GM19193 (cell line): Measurements from ENCODE around the gene MATK.

Experiments
- POLR2A ChIP-seq: IDR thresholded peaks from 4 replicates; pipeline ENCODE4 v1.6.1; 2011; ENCODE audit not compliant: insufficient read depth, insufficient read length; ENCODE audit errors: extremely low read depth

The MATK gene

GRCh38 chr19:3821857-3822364, 35.7 kb upstream of the MATK start:
- no peak for TF ChIP-seq POLR2A

GRCh38 chr19:3821156-3821555, 35.0 kb upstream of the MATK start:
- no peak for TF ChIP-seq POLR2A

- no peak for TF ChIP-seq POLR2A
These were observed 33.8 kb upstream of the MATK start for GRCh38 chr19:3819989-3820388.

- TF ChIP-seq POLR2A = no peak
These were observed 32.7 kb upstream of the MATK start for GRCh38 chr19:3818918-3819317.

GRCh38 chr19:3818466-3818865, 32.3 kb upstream of the MATK start:
- TF ChIP-seq POLR2A = no peak

- TF ChIP-seq POLR2A = no peak
These were observed 31.6 kb upstream of the MATK start for GRCh38 chr19:3817761-3818160.

GRCh38 chr19:3816566-3817218, 30.5 kb upstream of the MATK start:
- TF ChIP-seq POLR2A = no peak

GRCh38 chr19:3814648-3815047, 28.5 kb upstream of the MATK start:
- no peak for TF ChIP-seq POLR2A

- TF ChIP-seq POLR2A = no peak
These were observed 27.6 kb upstream of the MATK start for GRCh38 chr19:3813473-3814392.

- TF ChIP-seq POLR2A = no peak
These were observed 24.7 kb upstream of the MATK start for GRCh38 chr19:3810708-3811355.

GRCh38 chr19:3809881-3810707, 23.9 kb upstream of the MATK start:
- no peak for TF ChIP-seq POLR2A

- TF ChIP-seq POLR2A = no peak
These were observed 22.4 kb upstream of the MATK start for GRCh38 chr19:3808420-3809143.

- TF ChIP-seq POLR2A = no peak
These were observed 21.6 kb upstream of the MATK start for GRCh38 chr19:3807574-3808354.
